ENCODE data around the gene SLC10A7.

- TF ChIP-seq, protein P1, sequence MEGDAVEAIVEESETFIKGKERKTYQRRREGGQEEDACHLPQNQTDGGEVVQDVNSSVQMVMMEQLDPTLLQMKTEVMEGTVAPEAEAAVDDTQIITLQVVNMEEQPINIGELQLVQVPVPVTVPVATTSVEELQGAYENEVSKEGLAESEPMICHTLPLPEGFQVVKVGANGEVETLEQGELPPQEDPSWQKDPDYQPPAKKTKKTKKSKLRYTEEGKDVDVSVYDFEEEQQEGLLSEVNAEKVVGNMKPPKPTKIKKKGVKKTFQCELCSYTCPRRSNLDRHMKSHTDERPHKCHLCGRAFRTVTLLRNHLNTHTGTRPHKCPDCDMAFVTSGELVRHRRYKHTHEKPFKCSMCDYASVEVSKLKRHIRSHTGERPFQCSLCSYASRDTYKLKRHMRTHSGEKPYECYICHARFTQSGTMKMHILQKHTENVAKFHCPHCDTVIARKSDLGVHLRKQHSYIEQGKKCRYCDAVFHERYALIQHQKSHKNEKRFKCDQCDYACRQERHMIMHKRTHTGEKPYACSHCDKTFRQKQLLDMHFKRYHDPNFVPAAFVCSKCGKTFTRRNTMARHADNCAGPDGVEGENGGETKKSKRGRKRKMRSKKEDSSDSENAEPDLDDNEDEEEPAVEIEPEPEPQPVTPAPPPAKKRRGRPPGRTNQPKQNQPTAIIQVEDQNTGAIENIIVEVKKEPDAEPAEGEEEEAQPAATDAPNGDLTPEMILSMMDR (IDR thresholded peaks at IDR 0.05) = no peak
- TF ChIP-seq POLR2AphosphoS5 (IDR thresholded peaks at IDR 0.05) (no peak), POLR2A (IDR thresholded peaks at IDR 0.05) (no peak)
These were observed 284.6 kb downstream of the SLC10A7 start for GRCh38 chr4:146237092-146237491.
